GM21367 (cell line): ENCODE results near the gene TNRC18.

Experiments
- ATAC-seq: cut with Tn5 transposase; IDR thresholded peaks from one replicate; pipeline ENCODE4 v1.9.1; 2021; ENCODE audit not compliant: unreplicated experiment

The TNRC18 gene

DNA sequence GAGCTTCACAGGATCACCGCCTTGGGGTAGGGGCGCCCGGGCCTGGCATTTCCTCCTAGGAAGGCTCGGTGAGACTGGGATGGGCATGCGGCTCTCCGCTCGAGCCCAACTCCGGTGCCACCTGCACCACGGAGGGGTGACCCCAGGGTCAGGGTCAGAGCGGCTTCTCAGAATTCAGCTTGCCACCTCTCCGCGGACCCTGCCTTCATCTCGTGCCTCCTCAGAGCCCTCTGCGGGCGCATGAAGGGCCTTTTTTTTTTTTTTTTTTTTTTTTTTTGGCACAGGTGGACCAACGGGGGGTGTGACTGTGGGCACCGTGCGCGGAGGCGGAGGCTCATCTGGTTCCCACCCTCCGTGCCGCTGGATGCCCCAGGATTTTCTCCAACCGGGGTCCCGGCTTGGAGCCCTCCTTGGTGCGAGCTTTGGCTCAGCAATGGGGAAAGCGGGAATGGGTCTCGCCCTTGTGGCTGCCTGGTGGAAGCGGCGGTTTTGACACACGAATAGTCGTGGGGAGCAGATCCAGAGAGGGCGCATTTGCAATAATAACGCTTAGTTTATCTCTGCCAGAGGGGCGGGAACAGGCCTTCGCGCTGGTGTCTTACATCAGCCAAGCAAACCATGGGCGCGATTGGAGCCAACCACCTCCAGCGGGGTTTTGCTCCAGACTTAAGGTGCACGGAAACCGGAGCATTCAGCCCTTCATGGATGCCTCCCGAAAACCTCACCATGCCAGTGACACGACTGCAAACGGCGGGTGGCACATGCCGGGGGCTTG lies 5.0 kb upstream of the TNRC18 start:
- ATAC-seq: no peak

DNA sequence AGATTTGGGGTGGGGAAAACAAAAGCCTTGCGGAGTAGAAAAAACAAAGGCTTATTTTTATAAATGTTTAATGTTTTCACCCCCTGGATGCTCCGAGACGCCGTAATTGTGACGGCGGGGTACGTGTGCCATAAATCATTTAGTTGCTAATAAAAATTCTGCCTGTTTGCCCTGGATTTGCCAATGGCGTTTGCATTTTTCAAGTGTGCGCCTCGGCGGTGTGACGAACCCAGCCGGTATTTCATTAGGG lies 2.5 kb upstream of the TNRC18 start:
- no peak for ATAC-seq

DNA sequence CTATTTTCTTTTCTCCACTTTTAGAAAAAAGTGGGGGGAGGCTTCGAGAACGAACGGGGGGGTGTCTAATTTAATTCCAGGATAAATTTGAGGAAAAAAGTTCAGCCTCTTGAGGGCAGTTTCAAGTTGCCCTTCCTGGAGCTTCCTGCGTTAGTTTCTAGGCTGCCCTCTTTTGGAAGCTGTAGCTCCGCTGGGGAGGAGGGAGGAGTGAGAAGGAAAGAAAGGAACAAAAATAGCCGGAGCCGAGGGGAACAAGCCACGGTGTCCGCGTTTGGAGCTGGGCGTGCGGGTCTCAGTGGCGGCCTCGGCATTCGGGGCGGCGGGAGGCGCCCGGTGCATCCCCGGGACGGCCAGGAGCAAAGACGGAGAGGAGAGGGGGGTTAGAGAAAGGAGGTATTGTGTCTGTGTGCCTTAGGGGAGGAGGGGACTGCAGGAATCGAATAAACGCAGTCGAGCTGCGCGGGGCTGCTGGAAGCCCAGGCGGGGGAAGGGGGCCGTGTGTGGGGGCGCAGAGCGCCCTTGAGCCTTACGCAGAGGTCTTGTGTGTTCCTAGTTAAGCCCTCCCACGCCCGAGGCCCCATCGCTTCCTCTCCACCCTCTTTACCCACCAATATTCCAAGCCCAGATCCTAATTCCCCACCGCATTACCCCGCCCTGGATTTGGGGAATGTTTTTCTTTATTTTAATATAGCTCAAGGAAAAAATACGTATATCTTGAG lies 2.0 kb upstream of the TNRC18 start:
- ATAC-seq: no peak

DNA sequence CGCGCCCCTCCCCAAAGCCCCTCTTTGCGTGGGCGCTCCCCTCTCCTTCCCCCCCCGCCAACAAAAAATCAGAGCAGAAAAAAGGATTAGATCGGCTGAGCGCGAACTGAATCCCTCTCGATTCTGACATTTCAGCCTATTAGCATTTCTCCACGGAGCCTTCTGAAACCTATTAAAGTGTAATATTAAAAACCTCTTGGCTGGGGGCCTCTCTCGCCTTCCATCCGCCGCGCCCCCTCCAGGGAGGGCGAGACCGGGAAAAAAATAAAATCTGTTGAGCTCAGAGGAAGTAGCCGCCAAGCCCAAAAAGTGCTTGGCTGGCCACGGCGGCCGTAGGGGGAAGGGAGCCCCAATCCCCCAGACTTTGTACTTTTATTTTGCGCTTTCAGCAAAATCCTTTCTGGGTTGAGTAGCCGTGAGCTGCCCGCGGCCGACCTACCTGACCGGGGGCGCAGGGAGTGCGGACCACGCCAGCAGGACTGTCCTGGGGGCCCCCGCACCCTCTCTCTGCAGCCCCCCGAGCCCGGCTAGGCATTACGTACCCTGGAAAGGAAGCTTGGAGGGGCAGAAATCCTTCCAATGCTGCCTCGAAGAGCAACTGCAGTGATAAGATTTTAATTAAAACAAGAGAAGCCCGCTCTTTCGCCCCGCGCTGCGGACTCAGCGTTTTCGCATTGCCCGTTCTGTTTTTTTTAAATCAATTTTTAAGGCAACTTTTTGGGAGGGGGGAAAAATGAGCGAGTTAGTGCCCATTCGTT lies 1.3 kb upstream of the TNRC18 start:
- ATAC-seq: no peak

DNA sequence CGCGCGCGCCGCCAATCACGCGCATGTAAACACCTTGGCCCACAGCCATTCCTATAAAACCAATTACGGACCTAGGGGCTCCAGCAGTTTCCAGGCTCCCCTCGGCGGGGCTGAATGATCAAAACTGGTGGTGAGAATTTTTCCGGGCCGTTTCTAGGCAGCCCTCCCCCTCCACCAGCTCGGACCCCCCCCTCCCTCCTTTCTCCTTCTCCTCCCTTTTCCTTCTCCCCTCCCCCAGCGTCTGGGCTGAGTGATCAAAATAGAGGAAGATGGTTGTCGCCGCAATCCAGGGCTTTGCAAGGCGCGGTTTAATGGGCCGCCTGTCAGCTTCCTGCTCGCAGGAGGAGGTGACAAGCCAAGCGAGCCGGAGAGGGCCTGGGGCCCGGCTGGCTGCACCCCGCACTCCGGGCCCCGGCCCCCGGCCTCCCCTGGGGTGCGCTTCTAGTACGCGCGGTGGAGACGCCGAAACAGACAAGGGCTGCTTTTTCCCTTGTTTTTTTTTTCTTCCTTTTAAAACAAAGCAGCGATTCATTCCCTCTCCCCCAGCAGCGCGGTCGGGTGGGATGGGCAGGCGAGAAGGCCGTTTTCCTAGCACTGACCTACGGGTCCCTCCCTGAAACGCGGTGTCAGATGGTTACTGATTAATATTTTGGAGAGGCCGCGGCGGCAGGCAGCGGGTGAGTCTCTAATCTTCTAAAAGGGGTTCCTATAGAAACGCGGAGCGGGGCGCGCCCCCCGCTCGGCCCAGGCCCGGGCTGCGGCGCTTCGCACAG lies 528 bp upstream of the TNRC18 start:
- no peak for ATAC-seq

DNA sequence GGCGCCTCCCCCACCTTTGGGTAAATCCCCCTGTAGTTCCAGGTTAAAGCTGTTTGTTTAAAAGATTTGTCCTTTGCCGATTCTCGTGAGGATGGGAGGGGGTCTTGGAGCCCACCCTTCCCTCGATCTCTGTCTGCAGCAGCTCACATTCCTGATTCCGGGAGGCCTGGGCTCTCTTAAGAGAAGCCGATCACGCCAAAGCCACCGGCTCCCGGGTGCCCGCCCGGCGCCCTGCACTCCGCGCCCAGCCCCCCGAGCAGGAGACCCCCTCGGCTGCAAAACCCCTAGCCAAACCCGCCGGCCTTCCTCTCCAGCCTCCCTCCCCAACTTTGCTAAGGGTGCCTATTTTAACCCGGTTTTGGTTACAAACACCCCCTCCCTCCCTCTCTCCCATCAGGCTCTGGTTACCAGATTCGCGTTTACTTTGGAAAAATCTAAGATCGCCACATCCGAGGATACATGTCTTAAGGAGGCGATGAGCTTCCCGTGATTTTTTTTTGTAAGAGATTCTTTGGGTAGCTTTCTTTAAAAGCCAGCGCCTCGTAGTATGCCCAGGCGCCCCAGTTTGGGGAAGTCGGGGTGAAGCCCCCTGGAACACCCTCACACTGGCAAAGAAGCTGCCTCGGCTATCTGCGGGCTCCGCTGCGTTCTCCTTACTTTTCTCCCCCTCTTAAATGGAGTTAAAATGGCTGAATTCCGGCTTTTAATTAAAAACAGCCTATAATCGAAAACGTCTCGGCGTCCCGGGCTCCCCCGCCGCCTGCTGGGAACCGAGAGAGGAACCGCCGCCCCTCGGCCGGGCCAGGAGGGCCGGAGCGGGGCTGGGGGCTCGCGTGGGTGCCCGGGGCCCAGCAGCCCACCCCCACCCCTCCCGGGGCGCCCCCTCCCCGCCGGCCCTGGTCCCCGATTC lies 983 bp downstream of the TNRC18 start:
- no peak for ATAC-seq

DNA sequence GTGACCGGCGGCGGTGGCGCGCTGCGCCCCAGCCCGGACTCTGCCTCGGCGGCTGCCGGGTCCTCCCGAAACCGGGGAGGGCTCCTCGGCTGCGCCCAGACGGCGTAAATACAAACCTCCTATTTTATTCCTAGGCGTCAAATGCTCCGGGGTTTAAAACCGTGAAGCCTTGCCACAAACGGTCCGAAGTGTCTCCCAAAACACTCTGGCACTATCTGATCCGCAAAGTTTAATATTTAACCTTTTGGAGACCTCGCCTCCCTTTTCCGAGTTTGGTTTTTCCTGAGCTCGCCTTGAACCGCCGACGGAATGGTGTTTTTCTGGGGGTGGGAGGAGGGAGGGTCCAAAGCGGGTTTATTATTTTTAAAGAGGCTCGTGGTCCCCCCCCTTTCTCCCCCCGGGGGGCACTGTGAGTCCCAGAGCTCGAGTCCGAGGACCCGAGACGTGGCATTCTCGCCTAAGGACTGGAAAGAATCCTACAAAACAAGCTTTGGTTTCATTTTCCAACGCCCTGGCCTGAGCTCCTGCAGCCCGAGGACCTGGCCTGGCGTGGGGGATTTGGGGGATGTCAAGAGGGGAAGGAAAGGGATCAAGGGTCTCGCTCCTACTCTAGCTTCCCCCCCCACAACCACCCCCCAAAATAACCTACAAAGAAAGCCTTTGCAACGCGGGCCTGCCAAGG lies 1.8 kb downstream of the TNRC18 start:
- ATAC-seq: no peak

DNA sequence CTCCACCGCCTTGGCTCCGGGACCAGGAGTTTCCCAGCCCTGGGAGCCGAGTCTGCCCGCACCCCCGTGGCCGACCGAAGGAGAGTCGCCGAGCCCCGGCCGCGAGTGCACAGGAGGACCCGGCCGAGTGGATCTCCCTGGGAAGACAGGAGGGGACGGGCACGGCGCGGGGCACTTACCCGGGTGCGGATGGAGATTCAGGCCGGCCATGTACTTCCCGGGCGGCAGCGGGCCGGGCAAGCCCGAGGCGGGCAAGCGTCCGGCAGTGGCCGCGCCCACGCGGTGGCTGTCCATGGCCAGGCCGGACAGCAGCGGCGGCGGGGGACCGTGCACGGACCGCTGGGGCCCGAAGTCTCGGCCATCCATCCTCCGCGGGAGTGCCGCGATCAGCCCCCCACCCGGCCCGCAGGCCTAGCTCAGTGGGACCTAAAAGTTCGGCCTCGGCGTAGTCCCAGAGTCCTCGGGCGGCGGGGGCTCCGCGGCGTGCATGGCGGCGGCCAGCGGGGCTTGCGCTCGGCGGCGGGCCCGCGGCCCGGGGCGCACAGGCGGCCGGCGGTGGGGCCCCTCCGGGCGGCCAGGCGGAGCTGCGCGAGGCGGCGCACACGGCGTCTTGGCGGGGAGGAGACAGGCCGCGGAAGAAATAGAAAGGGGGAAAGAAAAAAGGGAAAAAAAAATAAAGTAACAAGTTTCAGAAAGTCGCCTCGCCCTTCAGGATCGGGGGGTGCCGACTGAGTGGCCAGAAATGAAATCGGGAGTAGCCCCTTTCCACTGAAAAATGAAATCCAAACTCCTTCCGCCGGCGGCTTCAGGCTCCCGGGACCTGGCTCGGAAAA lies 2.5 kb downstream of the TNRC18 start:
- no peak for ATAC-seq

DNA sequence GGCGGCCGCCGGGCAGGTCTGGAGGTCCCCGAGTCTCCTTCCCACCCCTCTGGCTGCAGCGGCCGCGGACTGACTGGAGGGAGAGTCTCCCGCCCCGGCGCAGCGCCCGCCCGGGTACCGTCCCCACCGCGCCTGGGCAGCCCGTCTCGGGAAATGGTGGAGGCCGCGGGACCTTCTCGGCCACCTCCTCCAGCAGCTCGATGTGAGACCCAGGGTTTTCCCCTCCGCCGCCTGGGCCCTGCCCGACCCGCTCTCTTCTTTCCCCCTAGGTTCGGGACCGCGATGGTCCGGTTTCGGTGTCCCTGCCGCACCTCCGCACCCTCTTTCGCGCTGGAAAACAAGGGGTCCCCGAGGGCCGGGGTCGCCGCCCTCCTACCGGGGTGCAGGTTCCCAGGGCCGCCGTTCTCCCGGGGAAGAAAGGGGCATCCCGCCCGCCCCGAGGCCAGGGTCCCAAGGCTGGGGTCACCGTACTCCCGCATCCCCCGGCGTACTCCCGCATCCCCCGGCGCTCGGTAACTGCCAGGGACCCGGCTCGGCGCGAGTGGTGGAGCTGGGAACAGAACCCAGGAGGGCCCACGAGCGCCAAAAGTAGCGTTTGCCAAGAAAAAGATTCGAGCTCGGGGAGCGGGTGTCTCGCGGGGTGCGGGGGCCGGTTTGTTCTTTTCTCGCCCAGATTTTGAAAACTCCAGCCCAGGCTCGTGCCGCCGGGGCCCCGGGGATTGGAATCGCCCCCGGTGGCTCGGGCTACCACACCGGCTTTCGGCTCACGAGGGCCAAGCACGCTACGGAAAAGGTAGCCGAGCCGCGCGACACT lies 3.4 kb downstream of the TNRC18 start:
- no peak for ATAC-seq

DNA sequence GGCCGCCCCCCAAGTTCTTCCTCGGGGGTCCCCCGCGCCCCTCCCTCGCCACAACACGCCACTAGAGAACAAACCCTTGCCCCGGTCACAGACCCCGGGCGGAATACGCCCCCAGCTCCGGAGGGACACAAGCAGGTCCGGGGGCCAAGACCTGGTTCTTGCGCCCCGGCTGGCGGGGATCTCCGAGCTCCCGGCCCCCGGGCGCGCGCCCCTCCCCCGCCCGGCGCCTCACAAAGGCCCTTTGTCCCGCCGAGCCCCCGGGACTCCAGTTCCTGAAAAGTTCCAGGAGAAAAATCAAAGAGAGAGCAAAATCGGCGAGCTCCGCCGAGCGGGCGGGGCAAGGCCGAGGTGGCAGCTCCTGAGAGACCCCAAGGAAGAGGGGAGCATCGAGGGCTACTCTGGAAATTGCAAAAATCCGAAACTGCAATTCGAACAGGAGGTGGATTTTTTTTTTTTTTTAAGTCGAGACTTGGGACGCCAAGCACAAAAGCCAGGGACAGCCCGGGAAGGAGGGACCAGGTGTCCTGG lies 4.0 kb downstream of the TNRC18 start:
- ATAC-seq: no peak

DNA sequence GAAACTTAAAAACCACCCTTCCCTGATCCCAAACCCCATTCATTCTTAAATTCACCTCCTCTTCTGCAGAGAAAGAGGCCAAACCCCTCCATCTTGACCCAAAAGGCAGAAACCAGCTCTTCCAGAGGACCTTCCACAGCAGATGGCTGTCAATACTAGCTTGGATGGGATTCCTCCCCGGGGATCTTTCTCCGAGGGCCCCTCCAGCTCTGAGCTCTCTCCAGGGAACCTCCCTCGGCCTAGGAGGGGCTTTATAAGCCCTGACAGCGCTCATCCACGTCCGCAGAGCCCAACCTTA lies 5.4 kb downstream of the TNRC18 start:
- no peak for ATAC-seq

DNA sequence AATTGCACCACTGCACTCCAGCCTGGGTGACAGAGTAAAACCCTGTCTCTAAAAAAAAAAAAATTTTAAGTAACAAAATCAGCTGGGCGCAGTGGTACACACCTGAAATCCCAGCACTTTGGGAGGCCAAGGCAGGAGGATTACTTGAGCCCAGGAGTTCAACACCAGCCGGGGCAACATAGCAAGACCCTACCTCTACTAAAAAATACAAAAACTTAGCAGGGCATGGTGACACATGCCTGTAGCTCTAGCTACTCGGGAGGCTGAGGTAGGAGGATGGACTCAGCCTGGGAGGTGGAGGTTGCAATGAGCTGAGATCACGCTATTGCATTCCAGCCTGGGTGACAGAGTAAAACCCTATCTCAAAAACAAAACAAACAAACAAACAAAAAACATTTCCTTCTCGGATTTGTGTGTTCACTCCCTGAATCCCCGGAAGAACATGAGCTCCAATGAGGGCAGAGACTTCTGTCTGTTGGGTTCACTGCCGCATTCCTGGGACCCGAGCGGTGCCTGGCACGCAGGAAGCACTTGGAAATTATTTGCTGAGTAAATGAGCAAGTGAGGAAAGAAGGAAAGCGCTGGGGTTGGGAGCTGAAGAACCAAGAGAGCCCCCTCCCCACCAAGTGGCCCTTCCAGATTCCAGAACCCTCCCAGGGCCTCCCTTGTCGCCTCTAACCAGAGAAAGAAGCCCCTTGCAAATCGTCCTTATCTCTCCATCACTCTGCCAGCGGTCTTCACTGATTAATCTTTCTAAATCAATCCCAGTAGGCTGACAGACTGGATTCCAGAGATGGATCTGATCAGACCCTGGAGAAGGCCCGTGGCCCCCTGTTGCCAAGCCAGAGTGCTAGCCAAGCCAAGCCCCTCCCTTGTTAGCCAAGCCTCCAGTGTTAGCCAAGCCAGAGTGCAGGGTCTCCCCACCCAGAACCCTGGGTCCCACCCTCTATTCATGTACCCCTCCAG lies 6.2 kb downstream of the TNRC18 start:
- no peak for ATAC-seq

DNA sequence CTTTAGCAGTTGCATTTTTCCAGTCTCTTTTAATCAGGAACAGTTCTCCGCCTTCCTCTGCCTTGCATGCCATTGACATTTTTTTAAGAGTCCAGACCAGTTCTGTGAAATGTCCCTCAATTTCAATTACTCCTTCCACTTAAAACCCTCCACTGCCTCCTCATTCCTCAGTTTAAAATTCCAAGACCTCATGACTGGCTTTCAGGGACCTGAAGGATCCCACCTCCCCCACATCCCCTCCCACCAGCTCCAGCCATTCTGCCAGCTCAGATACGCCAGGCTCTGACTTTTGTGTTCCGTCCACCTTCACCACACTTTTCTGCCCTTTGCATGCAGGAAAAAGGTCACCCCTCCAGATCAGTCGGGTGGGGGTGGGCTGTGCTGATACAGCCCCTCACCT lies 8.7 kb downstream of the TNRC18 start:
- ATAC-seq: no peak

DNA sequence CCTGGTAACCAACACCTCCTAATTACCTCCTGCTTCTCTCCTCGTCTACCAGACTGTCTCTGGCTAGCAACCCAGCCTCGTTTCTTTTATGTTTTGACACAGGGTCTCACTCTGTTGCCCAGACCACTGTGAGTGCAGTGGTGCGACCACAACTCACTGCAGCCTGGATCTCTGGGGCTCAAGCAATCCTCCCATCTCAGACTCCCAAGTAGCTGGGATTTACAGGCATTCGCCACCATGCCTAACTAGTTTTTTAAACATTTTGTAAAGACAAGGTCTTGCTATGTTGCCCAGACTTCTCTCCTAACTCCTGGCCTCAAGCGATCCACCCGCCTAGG lies 10.2 kb downstream of the TNRC18 start:
- ATAC-seq: no peak

DNA sequence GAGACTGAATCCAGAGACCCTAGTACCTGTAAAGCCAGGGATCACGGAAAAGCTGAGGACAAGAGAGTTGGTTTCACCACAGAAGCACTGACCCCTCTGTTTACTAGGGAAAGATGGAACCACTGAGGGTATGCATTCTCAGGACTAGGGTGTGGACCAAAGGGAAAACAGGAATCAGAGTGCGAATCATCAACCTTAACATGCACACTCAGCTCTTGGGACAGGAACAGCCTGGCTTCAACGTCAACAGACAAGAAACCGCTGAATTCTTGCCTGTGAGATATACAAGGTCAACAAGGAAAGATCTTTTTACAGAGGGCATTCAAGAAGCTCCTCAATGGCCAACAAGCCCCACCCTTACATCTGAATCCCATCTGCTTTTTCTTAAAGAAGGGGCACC lies 14.9 kb downstream of the TNRC18 start:
- ATAC-seq: no peak

DNA sequence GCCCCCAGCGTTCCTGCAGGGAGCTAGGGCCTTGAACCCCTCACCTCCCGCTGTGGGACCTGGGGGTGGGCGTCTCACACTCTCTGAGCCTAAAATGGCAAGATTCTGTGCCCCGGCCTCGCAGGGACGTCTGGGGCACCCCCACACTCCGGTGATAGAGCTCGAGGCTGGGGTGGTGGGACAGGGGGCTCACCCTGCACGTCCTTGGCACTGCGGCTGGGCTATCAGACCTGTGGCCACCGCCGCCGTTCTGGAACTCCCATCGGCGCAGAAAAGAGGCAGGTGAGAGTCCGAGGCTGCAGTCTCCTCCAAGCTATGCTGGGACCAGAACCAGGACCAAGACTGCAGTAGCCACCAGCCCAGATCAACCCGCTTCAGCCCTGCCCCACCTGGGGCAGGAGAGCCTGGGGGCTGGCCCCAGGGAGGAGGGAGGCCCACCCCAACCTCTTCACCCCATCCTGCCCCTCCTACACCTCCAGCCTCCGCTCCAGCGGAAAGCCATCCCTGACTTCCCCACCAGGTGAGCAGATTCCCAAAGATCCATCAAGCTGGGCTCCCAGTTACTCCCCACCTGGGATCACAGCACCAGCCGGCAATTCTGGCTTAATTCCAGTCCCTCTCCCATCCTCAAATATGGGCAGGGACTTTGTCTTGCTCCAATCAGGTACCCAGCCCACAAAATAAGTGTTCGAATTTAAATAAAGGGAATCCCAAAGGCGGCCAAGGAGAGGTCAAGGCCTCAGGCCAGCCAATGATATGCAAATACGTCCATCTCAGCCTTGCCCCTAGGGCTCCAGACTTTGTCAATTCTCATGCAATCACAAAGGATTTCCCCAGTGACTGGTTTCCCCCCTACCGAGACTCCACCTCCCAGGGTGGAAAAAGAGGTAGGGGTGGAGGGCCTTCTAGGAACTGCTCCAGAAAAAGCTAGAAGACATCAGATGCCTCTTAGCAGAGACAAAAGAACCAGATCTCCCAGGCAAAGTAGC lies 16.4 kb downstream of the TNRC18 start:
- ATAC-seq: no peak
